Immature natural killer cell (primary cell): ENCODE results near the gene HLTF. TPM values are rescaled to one million over a fixed set of nuclear protein-coding genes. Genes with fewer than 3 reads are reported as not detected.

Experiments
- DNase-seq, 3 donors: peaks; one replicate each; pipeline ENCODE4 v3.0.0; 2022; ENCODE audit warnings: mixed read lengths in 1 of 3
- H3K27ac Mint-ChIP-seq, 6 donors: one replicate each; pipeline ENCODE4 v1.8.0; 2020; ENCODE audit warnings: mixed read lengths in 6 of 6, mild to moderate bottlenecking in 5 of 6, inconsistent platforms in 4 of 6, moderate library complexity in 3 of 6
- H3K27me3 Mint-ChIP-seq, 3 donors: one replicate each; pipeline ENCODE4 v1.8.0; 2020 to 2021; ENCODE audit warnings: low read depth in 3 of 3, mild to moderate bottlenecking in 3 of 3, mixed read lengths in 3 of 3, moderate library complexity in 3 of 3, inconsistent platforms in 1 of 3
- H3K36me3 Mint-ChIP-seq, 3 donors: one replicate each; pipeline ENCODE4 v1.8.0; 2020; ENCODE audit warnings: mixed read lengths in 3 of 3, inconsistent platforms in 2 of 3, mild to moderate bottlenecking in 2 of 3
- H3K4me1 Mint-ChIP-seq, 2 donors: one replicate each; pipeline ENCODE4 v1.8.0; 2020; ENCODE audit warnings: inconsistent platforms in 2 of 2, mild to moderate bottlenecking in 2 of 2, mixed read lengths in 2 of 2, moderate library complexity in 1 of 2
- H3K4me3 Mint-ChIP-seq, 5 donors: one replicate each; pipeline ENCODE4 v1.8.0; 2020; ENCODE audit warnings: mild to moderate bottlenecking in 5 of 5, mixed read lengths in 5 of 5, inconsistent platforms in 3 of 5, moderate library complexity in 3 of 5
- H3K9me3 Mint-ChIP-seq, 6 donors: one replicate each; pipeline ENCODE4 v1.8.0; 2020; ENCODE audit warnings: mild to moderate bottlenecking in 6 of 6, mixed read lengths in 6 of 6, inconsistent platforms in 4 of 6, moderate library complexity in 3 of 6
- polyA plus RNA-seq, 3 donors: library from polyadenylated mRNA; unstranded; fragments of 300-500 nt; fragmentation: Illumina TruSeq; gene quantifications; one replicate each; pipeline ENCODE4 v1.2.3, GENCODE V29; 2021

HLTF gene
- polyA plus RNA-seq, 3 donors from 2014 or later: 13.0 to 33.8 (median 15.5) TPM

- H3K9me3 Mint-ChIP-seq: no peaks in the 10 kb centered on the region
- no peak for DNase-seq
- H3K36me3 Mint-ChIP-seq: peaks cover 0 to 6% (median 5%) of the 10 kb centered on the region in 3 donors
- H3K4me3 Mint-ChIP-seq: no peak overlapping the region
- H3K27me3 Mint-ChIP-seq: peaks cover 0 to 1% (median 0%) of the 10 kb centered on the region in 3 donors
- peak overlapping the region in 1 of 6 donors; percentile 5 for H3K27ac Mint-ChIP-seq
- peaks cover 6 to 24% of the 10 kb centered on the region in 2 donors for H3K4me1 Mint-ChIP-seq
Observed at GRCh38 chr3:149080011-149080698, 6.2 kb downstream of the HLTF start.

- Mint-ChIP-seq H3K27me3 (peaks cover 0 to 1% (median 0%) of the 10 kb centered on the region in 3 donors), H3K4me3 (no peak overlapping the region), H3K36me3 (peaks cover 8 to 12% (median 9%) of the 10 kb centered on the region in 3 donors), H3K27ac (peak overlapping the region in 2 of 6 donors; percentile 57 to 64), H3K9me3 (no peaks in the 10 kb centered on the region), H3K4me1 (peaks cover 0 to 8% of the 10 kb centered on the region in 2 donors)
- no peak for DNase-seq
Observed at GRCh38 chr3:149077628-149078027, 8.7 kb downstream of the HLTF start.

GRCh38 chr3:149067883-149068282 lies 18.4 kb downstream of the HLTF start:
- H3K27ac Mint-ChIP-seq: no peak overlapping the region

GRCh38 chr3:149061776-149062175 lies 24.6 kb downstream of the HLTF start:
- no peaks in the 10 kb centered on the region for H3K9me3 Mint-ChIP-seq
- H3K36me3 Mint-ChIP-seq: peaks cover 25 to 32% (median 27%) of the 10 kb centered on the region in 3 donors
- H3K27me3 Mint-ChIP-seq: peaks cover 0 to 2% (median 0%) of the 10 kb centered on the region in 3 donors
- H3K4me1 Mint-ChIP-seq: no peaks in the 10 kb centered on the region
- H3K27ac Mint-ChIP-seq: no peak overlapping the region
- no peak for DNase-seq
- no peak overlapping the region for H3K4me3 Mint-ChIP-seq

More at GRCh38 chr3:149067883-149068282, 18.4 kb downstream of the HLTF start:
- Mint-ChIP-seq H3K36me3 (peaks cover 10 to 26% (median 13%) of the 10 kb centered on the region in 3 donors), H3K9me3 (no peaks in the 10 kb centered on the region), H3K4me3 (no peak overlapping the region), H3K27me3 (peaks cover 0 to 2% (median 0%) of the 10 kb centered on the region in 3 donors), H3K4me1 (no peaks in the 10 kb centered on the region)
- no peak for DNase-seq

GRCh38 chr3:149058602-149059001 lies 27.7 kb downstream of the HLTF start:
- Mint-ChIP-seq H3K4me3 (no peak overlapping the region), H3K36me3 (peaks cover 36 to 50% (median 40%) of the 10 kb centered on the region in 3 donors), H3K27me3 (no peaks in the 10 kb centered on the region), H3K9me3 (no peaks in the 10 kb centered on the region), H3K4me1 (no peaks in the 10 kb centered on the region), H3K27ac (no peak overlapping the region)
- DNase-seq: no peak

GRCh38 chr3:149058198-149058597 lies 28.1 kb downstream of the HLTF start:
- Mint-ChIP-seq H3K4me3 (no peak overlapping the region), H3K4me1 (no peaks in the 10 kb centered on the region), H3K9me3 (no peaks in the 10 kb centered on the region), H3K27me3 (no peaks in the 10 kb centered on the region), H3K36me3 (peaks cover 39 to 54% (median 45%) of the 10 kb centered on the region in 3 donors), H3K27ac (no peak overlapping the region)
- DNase-seq: no peak

- Mint-ChIP-seq H3K4me1 (no peaks in the 10 kb centered on the region), H3K9me3 (no peaks in the 10 kb centered on the region), H3K27me3 (no peaks in the 10 kb centered on the region), H3K36me3 (peaks cover 51 to 66% (median 58%) of the 10 kb centered on the region in 3 donors), H3K4me3 (no peak overlapping the region), H3K27ac (peak overlapping the region in 2 of 6 donors; percentile 30 to 42)
- DNase-seq: no peak
Observed at GRCh38 chr3:149055575-149055974, 30.8 kb downstream of the HLTF start.

- Mint-ChIP-seq H3K4me3 (no peak overlapping the region), H3K36me3 (peaks cover 2 to 29% (median 21%) of the 10 kb centered on the region in 3 donors), H3K4me1 (peaks cover 20 to 33% of the 10 kb centered on the region in 2 donors), H3K9me3 (no peaks in the 10 kb centered on the region), H3K27me3 (no peaks in the 10 kb centered on the region), H3K27ac (peak overlapping the region in 4 of 6 donors; percentile 8 to 27 (median 19))
- no peak for DNase-seq
Observed at GRCh38 chr3:149044339-149045083, 41.8 kb downstream of the HLTF start.

- H3K27ac Mint-ChIP-seq: peak overlapping the region; percentile 66 to 87 (median 81)
- peaks cover 7 to 26% (median 24%) of the 10 kb centered on the region in 3 donors for H3K36me3 Mint-ChIP-seq
- peaks cover 20 to 33% of the 10 kb centered on the region in 2 donors for H3K4me1 Mint-ChIP-seq
- H3K9me3 Mint-ChIP-seq: no peaks in the 10 kb centered on the region
- no peaks in the 10 kb centered on the region for H3K27me3 Mint-ChIP-seq
- peak overlapping the region; percentile 23 to 71 (median 59) for H3K4me3 Mint-ChIP-seq
- DNase-seq: peak in 2 of 3 donors; percentile 16 to 19
Observed at GRCh38 chr3:149042789-149043386, 43.4 kb downstream of the HLTF start.

GRCh38 chr3:149038322-149038721 lies 48.0 kb downstream of the HLTF start:
- Mint-ChIP-seq H3K4me1 (peaks cover 15 to 17% of the 10 kb centered on the region in 2 donors), H3K36me3 (peaks cover 13 to 18% (median 17%) of the 10 kb centered on the region in 3 donors), H3K27me3 (no peaks in the 10 kb centered on the region), H3K4me3 (no peak overlapping the region), H3K27ac (peak overlapping the region in 1 of 6 donors; percentile 25), H3K9me3 (no peaks in the 10 kb centered on the region)
- DNase-seq: no peak

- H3K27ac Mint-ChIP-seq: no peak overlapping the region
- H3K36me3 Mint-ChIP-seq: peaks cover 13 to 18% (median 13%) of the 10 kb centered on the region in 3 donors
- peaks cover 8 to 11% of the 10 kb centered on the region in 2 donors for H3K4me1 Mint-ChIP-seq
- DNase-seq: no peak
- no peak overlapping the region for H3K4me3 Mint-ChIP-seq
- H3K9me3 Mint-ChIP-seq: no peaks in the 10 kb centered on the region
- no peaks in the 10 kb centered on the region for H3K27me3 Mint-ChIP-seq
Observed at GRCh38 chr3:149037684-149038083, 48.6 kb downstream of the HLTF start.

GRCh38 chr3:149031096-149031495 lies 55.2 kb downstream of the HLTF start:
- Mint-ChIP-seq H3K9me3 (no peaks in the 10 kb centered on the region), H3K27ac (no peak overlapping the region), H3K4me1 (peaks cover 1 to 10% of the 10 kb centered on the region in 2 donors), H3K4me3 (no peak overlapping the region), H3K36me3 (peaks cover 3 to 18% (median 12%) of the 10 kb centered on the region in 3 donors), H3K27me3 (no peaks in the 10 kb centered on the region)
- DNase-seq: no peak

- Mint-ChIP-seq H3K4me1 (peaks cover 2 to 10% of the 10 kb centered on the region in 2 donors), H3K4me3 (no peak overlapping the region), H3K27me3 (no peaks in the 10 kb centered on the region), H3K36me3 (peaks cover 21 to 37% (median 30%) of the 10 kb centered on the region in 3 donors), H3K9me3 (no peaks in the 10 kb centered on the region), H3K27ac (peak overlapping the region; percentile 20 to 81 (median 38))
- DNase-seq: no peak
Observed at GRCh38 chr3:149026718-149027117, 59.6 kb downstream of the HLTF start.
